OCI-LY1 (cell line): Measurements from ENCODE around the gene PTPRN2.

Experiments
- H2AFZ ChIP-seq: fragments of 200-600 bp; sonication (generic), shearing (Covaris generic); 2 replicates; pipeline ENCODE4 v1.6.0; 2014; ENCODE audit warnings: antibody characterized with exemption, mild to moderate bottlenecking, low read length
- H3F3A ChIP-seq: fragments of 200-600 bp; sonication (generic), shearing (Covaris generic); 2 replicates; pipeline ENCODE4 v1.6.0; 2014; ENCODE audit warnings: mild to moderate bottlenecking, antibody characterized with exemption, low read length, moderate library complexity; ENCODE audit not compliant: insufficient read depth
- H3K27ac ChIP-seq: fragments of 200-600 bp; sonication (generic); 2 replicates; pipeline ENCODE4 v1.5.1; 2014; ENCODE audit warnings: low read length, mixed run types, mild to moderate bottlenecking, low read depth; ENCODE audit not compliant: poor library complexity, severe bottlenecking
- H3K27me3 ChIP-seq: fragments of 200-600 bp; sonication (generic); 2 replicates; pipeline ENCODE4 v1.6.0; 2014; ENCODE audit warnings: antibody characterized with exemption, mild to moderate bottlenecking, low read length, moderate library complexity; ENCODE audit not compliant: insufficient read depth
- H3K36me3 ChIP-seq: fragments of 200-600 bp; sonication (generic); 2 replicates; pipeline ENCODE4 v1.6.1; 2014; ENCODE audit warnings: mild to moderate bottlenecking, antibody characterized with exemption, low read length, moderate library complexity, mixed read lengths; ENCODE audit not compliant: insufficient read depth
- H3K4me1 ChIP-seq: fragments of 200-600 bp; sonication (generic); 2 replicates; pipeline ENCODE4 v1.5.1; 2014; ENCODE audit warnings: mild to moderate bottlenecking, low read length, moderate library complexity; ENCODE audit not compliant: insufficient read depth, severe bottlenecking
- H3K4me2 ChIP-seq: fragments of 200-600 bp; sonication (generic), shearing (Covaris generic); 2 replicates; pipeline ENCODE4 v1.6.1; 2014; ENCODE audit warnings: low read length
- H3K4me3 ChIP-seq: fragments of 200-600 bp; sonication (generic); 2 replicates; pipeline ENCODE4 v1.5.1; 2014; ENCODE audit warnings: low read length, low read depth, mild to moderate bottlenecking, mixed read lengths; ENCODE audit not compliant: poor library complexity, severe bottlenecking
- H3K79me2 ChIP-seq: fragments of 200-600 bp; shearing (Covaris generic); 2 replicates; pipeline ENCODE4 v1.6.1; 2016; ENCODE audit warnings: mixed run types, low read length, mixed read lengths; ENCODE audit not compliant: insufficient read depth
- H3K9ac ChIP-seq: fragments of 200-600 bp; sonication (generic), shearing (Covaris generic); 2 replicates; pipeline ENCODE4 v1.6.1; 2014; ENCODE audit warnings: mild to moderate bottlenecking, low read length, mixed read lengths
- H3K9me2 ChIP-seq: fragments of 200-600 bp; sonication (generic), shearing (Covaris generic); 2 replicates; pipeline ENCODE4 v1.6.1; 2014; ENCODE audit warnings: low read depth, mild to moderate bottlenecking, low read length, mixed read lengths
- H3K9me3 ChIP-seq: fragments of 200-600 bp; shearing (Covaris generic); 2 replicates; pipeline ENCODE4 v1.6.1; 2014; ENCODE audit warnings: low read length, mixed read lengths
- H4K20me1 ChIP-seq: fragments of 200-600 bp; sonication (generic), shearing (Covaris generic); 2 replicates; pipeline ENCODE4 v1.6.0; 2016; ENCODE audit warnings: mild to moderate bottlenecking, low read length; ENCODE audit not compliant: insufficient read depth
- EZH2 ChIP-seq: fragments of 200-600 bp; sonication (generic), shearing (Covaris generic); IDR thresholded peaks from 2 replicates; pipeline ENCODE4 v1.8.0; 2017; ENCODE audit warnings: borderline replicate concordance, mixed run types, mild to moderate bottlenecking, antibody characterized with exemption, low read length, moderate library complexity, mixed read lengths
- TF ChIP-seq, protein P1 (sequence below): fragments of 200-600 bp; sonication (generic), shearing (Covaris generic); IDR thresholded peaks from 2 replicates; pipeline ENCODE4 v1.5.1; 2017; ENCODE audit warnings: mild to moderate bottlenecking, antibody characterized with exemption, low read length, moderate library complexity, mixed read lengths

The PTPRN2 gene

GRCh38 chr7:158327571-158328180, 259.9 kb downstream of the PTPRN2 start:
- H4K20me1 ChIP-seq = no peaks in the 10 kb centered on the region
- H3K9me3 ChIP-seq = 0 out of 2 replicates have a peak, but pooled peaks cover 3% of the 10 kb centered on the region
- H3K9me2 ChIP-seq = no peaks in the 10 kb centered on the region
- TF ChIP-seq, protein P1, sequence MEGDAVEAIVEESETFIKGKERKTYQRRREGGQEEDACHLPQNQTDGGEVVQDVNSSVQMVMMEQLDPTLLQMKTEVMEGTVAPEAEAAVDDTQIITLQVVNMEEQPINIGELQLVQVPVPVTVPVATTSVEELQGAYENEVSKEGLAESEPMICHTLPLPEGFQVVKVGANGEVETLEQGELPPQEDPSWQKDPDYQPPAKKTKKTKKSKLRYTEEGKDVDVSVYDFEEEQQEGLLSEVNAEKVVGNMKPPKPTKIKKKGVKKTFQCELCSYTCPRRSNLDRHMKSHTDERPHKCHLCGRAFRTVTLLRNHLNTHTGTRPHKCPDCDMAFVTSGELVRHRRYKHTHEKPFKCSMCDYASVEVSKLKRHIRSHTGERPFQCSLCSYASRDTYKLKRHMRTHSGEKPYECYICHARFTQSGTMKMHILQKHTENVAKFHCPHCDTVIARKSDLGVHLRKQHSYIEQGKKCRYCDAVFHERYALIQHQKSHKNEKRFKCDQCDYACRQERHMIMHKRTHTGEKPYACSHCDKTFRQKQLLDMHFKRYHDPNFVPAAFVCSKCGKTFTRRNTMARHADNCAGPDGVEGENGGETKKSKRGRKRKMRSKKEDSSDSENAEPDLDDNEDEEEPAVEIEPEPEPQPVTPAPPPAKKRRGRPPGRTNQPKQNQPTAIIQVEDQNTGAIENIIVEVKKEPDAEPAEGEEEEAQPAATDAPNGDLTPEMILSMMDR = no peak
- no peak for TF ChIP-seq EZH2
- H3K4me3 ChIP-seq = no peak overlapping the region
- no peaks in the 10 kb centered on the region for H3F3A ChIP-seq
- no peaks in the 10 kb centered on the region for H3K79me2 ChIP-seq
- H3K36me3 ChIP-seq = no peaks in the 10 kb centered on the region
- H3K4me2 ChIP-seq = no peak overlapping the region
- no peak overlapping the region for H3K9ac ChIP-seq
- H3K27me3 ChIP-seq = no peaks in the 10 kb centered on the region
- no peak overlapping the region for H2AFZ ChIP-seq
- H3K4me1 ChIP-seq = no peaks in the 10 kb centered on the region
- no peak overlapping the region for H3K27ac ChIP-seq

DNA sequence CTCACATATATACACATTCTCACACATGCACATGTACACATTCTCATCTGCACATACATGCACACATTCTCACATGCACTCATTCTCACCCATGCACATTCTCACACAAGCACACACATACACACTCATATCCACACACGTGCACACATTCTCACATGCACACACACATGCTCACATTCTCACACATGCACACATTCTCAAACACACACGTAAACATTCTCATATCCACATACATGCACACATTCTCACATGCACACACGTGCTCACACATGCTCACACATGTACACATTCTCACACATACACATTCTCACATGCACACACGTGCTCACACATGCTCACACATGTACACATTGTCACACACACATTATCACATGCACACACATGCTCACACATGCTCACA, 260.6 kb downstream of the PTPRN2 start:
- Histone ChIP-seq H3K27me3 (no peaks in the 10 kb centered on the region), H3K36me3 (no peaks in the 10 kb centered on the region), H3K27ac (no peak overlapping the region), H3K9me2 (no peaks in the 10 kb centered on the region), H3K9ac (no peak overlapping the region), H3K79me2 (no peaks in the 10 kb centered on the region), H2AFZ (no peak overlapping the region), H3K9me3 (no peaks in the 10 kb centered on the region), H3K4me3 (no peak overlapping the region), H4K20me1 (no peaks in the 10 kb centered on the region), H3F3A (no peaks in the 10 kb centered on the region), H3K4me1 (no peaks in the 10 kb centered on the region), H3K4me2 (no peak overlapping the region)
- no peak for TF ChIP-seq EZH2
- TF ChIP-seq, protein P1 = no peak

- H3K4me1 ChIP-seq = no peaks in the 10 kb centered on the region
- no peaks in the 10 kb centered on the region for H3K9me3 ChIP-seq
- no peaks in the 10 kb centered on the region for H3K27me3 ChIP-seq
- no peaks in the 10 kb centered on the region for H3F3A ChIP-seq
- H3K9me2 ChIP-seq = no peaks in the 10 kb centered on the region
- TF ChIP-seq, protein P1 = no peak
- TF ChIP-seq EZH2 = no peak
- no peak overlapping the region for H3K9ac ChIP-seq
- H4K20me1 ChIP-seq = no peaks in the 10 kb centered on the region
- H3K27ac ChIP-seq = no peak overlapping the region
- no peak overlapping the region for H2AFZ ChIP-seq
- H3K4me3 ChIP-seq = no peak overlapping the region
- H3K36me3 ChIP-seq = no peaks in the 10 kb centered on the region
- no peaks in the 10 kb centered on the region for H3K79me2 ChIP-seq
- H3K4me2 ChIP-seq = no peak overlapping the region
Observed at GRCh38 chr7:158325530-158326381, 261.9 kb downstream of the PTPRN2 start.
